Adrenal gland (tissue), 12 donors: ENCODE measurements around the gene MRPL18. TPM values are rescaled to one million over a fixed set of nuclear protein-coding genes. Genes with fewer than 3 reads are reported as not detected.
A peak's percentile ranks its signal among the peaks of the same experiment; 100 is the strongest.
"Not testable (repeated sequence)": the region's sequence is repeated elsewhere in the genome, so short reads cannot be mapped to it uniquely, and the experiment has no call there.

Experiments
- DNase-seq, 7 donors: peaks; one replicate each; pipeline ENCODE4 v3.0.0-alpha.2; 2019 to 2020
- H3K27ac ChIP-seq, 5 donors: fragments of 200-600 bp; sonication (generic) in 4 of 5; 1 replicate in 3 of 5; 2 replicates in 2 of 5; pipeline versions ENCODE4 v1.5.1 to v1.8.0; 2016 to 2020; ENCODE audit warnings: mild to moderate bottlenecking in 1 of 5
- H3K27me3 ChIP-seq: fragments of 200-600 bp; 2 replicates; pipeline ENCODE4 v1.8.0; 2021
- H3K36me3 ChIP-seq, 2 donors: fragments of 200-600 bp; replicated peaks in 1 of 2; 1 replicate in 1 of 2; 2 replicates in 1 of 2; pipeline versions ENCODE4 v1.5.1 to v1.8.0; 2018 to 2022
- H3K4me1 ChIP-seq, 2 donors: fragments of 200-600 bp; replicated peaks in 1 of 2; 1 replicate in 1 of 2; 2 replicates in 1 of 2; pipeline versions ENCODE4 v1.5.1 to v1.8.0; 2018 to 2021
- H3K4me3 ChIP-seq, 4 donors: fragments of 200-600 bp; sonication (generic) in 3 of 4; one replicate each; pipeline ENCODE4 v1.5.1; 2016 to 2018
- H3K9me3 ChIP-seq, 3 donors: fragments of 200-600 bp; sonication (generic) in 1 of 3; replicated peaks in 1 of 3; 1 replicate in 2 of 3; 2 replicates in 1 of 3; pipeline versions ENCODE4 v1.5.1 to v1.8.0; 2016 to 2021
- POLR2A ChIP-seq, 2 donors: fragments of 450-650 bp; IDR thresholded peaks; one replicate each; pipeline ENCODE4 v1.6.1; 2017; ENCODE audit warnings: antibody characterized with exemption in 2 of 2, mild to moderate bottlenecking in 2 of 2, moderate library complexity in 1 of 2
- WGBS, 4 donors: extraction: QIAGEN DNeasy Blood & Tissue Kit in 2 of 4; methylation state at CpG; one replicate each; pipeline versions ENCODE4 v1.1.5 to v1.1.7; 2013 to 2017; 5-methylcytosine and 5-hydroxymethylcytosine counted together
- intact Hi-C, 2 donors: fragments of 100-400 bp; cut with DNase I; formaldehyde crosslinking; loops; one replicate each; pipeline versions ENCODE4 v1.14.1 to v1.15.0; 2022 to 2023
- polyA plus RNA-seq, 3 donors: library from polyadenylated mRNA; stranded (reverse); fragments of 200-250 nt in 2 of 3; fragments of 350-450 nt in 1 of 3; fragmentation: Illumina TruSeq in 1 of 3; extraction: RNeasy Lipid Tissue Mini Kit (QIAGEN cat#74804) in 1 of 3; gene quantifications; one replicate each; pipeline ENCODE4 v1.2.3, GENCODE V29; 2013 to 2014
- total RNA-seq, 9 donors: library from RNA; depleted of rRNA in 4 of 9; stranded (reverse); fragments of >200 nt in 4 of 9; fragments of 120-200 nt in 1 of 9; fragmentation: NEBNext Ultra II Directional in 1 of 9; extraction: Animal tissue kit (Norgen Biotek cat#: 25700) in 1 of 9; gene quantifications; one replicate each; pipeline versions ENCODE4 v1.1.0 to v1.2.4, GENCODE V29; 2013 to 2023
- TF ChIP-seq, protein P1 (sequence below), 6 experiments: fragments of 450-650 bp in 4 of 6; fragments of 200-600 bp in 2 of 6; sonication (generic) in 1 of 6; IDR thresholded peaks; 1 replicate in 5 of 6; 2 replicates in 1 of 6; pipeline versions ENCODE4 v1.5.1 to v1.8.0; 2016 to 2021; ENCODE audit warnings: antibody characterized with exemption in 6 of 6, mild to moderate bottlenecking in 2 of 6, moderate library complexity in 1 of 6
- donor health status: healthy with polysubstance abuse.
- donor health status: Bipolar disorder and iron deficiency.
- donor health status: DM: yes; HTN: yes; CAD: no.
- donor health status: DM: no; HTN: no; CAD: no.
- donor health status: DM: no; HTN: no; CAD: no.
- donor health status: DM: yes; HTN: yes; CAD: no.

Gene MRPL18
- total and polyA plus RNA-seq, 12 donors, result 63.7 to 199 (median 99.3) TPM

DNA sequence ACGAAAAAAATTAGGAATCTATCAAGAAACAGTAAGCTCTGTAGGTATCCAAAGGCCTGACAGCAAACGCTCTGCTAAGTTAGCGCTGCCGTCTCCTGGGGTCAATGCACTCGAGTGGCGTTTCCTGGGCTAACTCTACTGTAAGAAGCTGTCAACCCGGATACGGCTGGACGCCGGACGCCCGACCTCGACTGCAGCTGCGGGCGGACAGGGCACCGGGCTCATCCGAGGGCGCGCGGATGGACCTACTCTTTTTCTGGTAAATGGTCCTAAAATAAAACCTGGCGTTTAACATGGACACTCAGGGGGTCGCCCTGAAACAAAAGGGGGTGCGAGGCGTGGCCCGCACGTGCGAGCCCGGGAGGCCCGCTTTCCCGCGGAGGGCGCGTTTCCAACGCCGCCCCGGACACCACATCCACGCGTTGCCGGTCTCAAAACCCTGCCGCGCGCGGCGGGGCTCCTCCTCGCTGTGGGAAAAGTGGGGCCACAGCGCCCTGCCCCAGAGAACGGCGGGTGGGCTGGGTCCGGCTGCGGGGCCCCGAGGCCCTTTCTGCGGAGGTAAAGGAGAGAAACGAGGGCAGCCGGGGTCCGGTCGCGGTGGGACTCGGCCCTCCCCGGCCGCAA is 1.4 kb upstream of the MRPL18 start:
- Histone ChIP-seq H3K27me3 (no peaks in the 10 kb centered on the region), H3K4me3 (peak overlapping the region; percentile 43 to 89 (median 76)), H3K36me3 (peaks cover 0 to 55% of the 10 kb centered on the region in 2 donors), H3K9me3 (no peaks in the 10 kb centered on the region), H3K4me1 (peaks cover 19 to 43% of the 10 kb centered on the region in 2 donors), H3K27ac (peak overlapping the region; percentile 45 to 98 (median 85))
- intact Hi-C loops, result loop anchor here in 1 of 2 donors (10.0 kb wide), 1 partner anchor 104 kb away; no protein-coding TSS in a partner anchor
- WGBS, 4 donors, result 0 to 1% (median 0%) methylated on average over 20 to 60 of the region's 60 CpGs
- peak; percentile 57 to 89 (median 73) for DNase-seq
- TF ChIP-seq, protein P1, sequence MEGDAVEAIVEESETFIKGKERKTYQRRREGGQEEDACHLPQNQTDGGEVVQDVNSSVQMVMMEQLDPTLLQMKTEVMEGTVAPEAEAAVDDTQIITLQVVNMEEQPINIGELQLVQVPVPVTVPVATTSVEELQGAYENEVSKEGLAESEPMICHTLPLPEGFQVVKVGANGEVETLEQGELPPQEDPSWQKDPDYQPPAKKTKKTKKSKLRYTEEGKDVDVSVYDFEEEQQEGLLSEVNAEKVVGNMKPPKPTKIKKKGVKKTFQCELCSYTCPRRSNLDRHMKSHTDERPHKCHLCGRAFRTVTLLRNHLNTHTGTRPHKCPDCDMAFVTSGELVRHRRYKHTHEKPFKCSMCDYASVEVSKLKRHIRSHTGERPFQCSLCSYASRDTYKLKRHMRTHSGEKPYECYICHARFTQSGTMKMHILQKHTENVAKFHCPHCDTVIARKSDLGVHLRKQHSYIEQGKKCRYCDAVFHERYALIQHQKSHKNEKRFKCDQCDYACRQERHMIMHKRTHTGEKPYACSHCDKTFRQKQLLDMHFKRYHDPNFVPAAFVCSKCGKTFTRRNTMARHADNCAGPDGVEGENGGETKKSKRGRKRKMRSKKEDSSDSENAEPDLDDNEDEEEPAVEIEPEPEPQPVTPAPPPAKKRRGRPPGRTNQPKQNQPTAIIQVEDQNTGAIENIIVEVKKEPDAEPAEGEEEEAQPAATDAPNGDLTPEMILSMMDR (IDR thresholded peaks at IDR 0.05), result no peak
- TF ChIP-seq POLR2A (IDR thresholded peaks at IDR 0.05), result peak in 1 of 2 donors; percentile 55

DNA sequence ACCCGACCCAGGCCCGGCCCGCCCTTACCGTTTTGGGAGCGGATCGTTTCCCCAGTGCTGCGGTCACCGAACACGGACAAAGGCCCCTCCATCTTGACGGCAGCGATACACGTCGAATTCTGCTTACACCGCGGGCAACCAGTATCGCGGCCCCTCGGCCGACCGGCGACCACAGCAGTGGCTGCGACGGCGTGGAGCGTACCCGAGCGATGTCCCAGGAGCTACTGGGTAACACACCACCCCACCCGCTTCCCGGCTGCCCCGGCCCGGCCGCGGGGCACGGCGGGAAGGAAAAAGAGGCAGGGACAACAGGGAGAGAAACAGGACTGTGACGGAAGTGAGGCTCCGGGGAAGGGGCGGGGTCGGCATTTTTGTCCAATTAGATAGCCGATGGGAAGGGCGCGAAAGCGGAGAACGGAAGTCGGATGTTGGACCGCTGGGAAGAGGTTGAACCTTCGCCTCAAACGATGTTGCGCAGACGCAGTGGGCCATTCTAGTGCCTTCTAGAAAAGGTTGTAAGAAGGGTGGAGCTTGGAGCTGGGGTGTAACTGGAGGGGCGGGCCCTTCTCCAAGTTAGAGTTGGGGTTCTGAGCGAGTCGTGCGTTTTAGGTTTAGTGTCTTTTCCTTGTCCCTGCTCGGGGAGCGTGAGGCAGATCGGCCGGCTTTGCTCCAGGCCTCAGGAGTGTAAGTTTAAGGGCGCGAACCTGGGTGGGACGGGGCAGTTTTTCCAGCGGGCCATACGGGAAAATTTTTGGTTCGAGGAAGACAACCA is 704 bp upstream of the MRPL18 start, which contains the start of gene TCP1:
Gene TCP1, minus strand, starts transcription at position 226 of the 772 bp plus-strand sequence. Its CDS starts 134 bp downstream, at position 92.
- 0 to 2% (median 0%) methylated on average over 30 to 64 of the region's 64 CpGs for WGBS, 4 donors
- Histone ChIP-seq H3K9me3 (no peaks in the 10 kb centered on the region), H3K27me3 (no peaks in the 10 kb centered on the region), H3K4me3 (peak within 1 kb of the TSS; percentile 59 to 89 (median 76)), H3K27ac (peak within 1 kb of the TSS; percentile 85 to 98 (median 92)), H3K4me1 (peaks cover 19 to 43% of the 10 kb centered on the region in 2 donors), H3K36me3 (peaks cover 0 to 48% of the 10 kb centered on the region in 2 donors)
- TF ChIP-seq POLR2A (IDR thresholded peaks at IDR 0.05), result peak; percentile 91 to 97
- TF ChIP-seq, protein P1 (IDR thresholded peaks at IDR 0.05), result no peak
- DNase-seq, result peak; percentile 99 to 100 (median 100)
- intact Hi-C loops, result loop anchor here in 1 of 2 donors (10.0 kb wide), 1 partner anchor 105 kb away; no protein-coding TSS in a partner anchor

DNA sequence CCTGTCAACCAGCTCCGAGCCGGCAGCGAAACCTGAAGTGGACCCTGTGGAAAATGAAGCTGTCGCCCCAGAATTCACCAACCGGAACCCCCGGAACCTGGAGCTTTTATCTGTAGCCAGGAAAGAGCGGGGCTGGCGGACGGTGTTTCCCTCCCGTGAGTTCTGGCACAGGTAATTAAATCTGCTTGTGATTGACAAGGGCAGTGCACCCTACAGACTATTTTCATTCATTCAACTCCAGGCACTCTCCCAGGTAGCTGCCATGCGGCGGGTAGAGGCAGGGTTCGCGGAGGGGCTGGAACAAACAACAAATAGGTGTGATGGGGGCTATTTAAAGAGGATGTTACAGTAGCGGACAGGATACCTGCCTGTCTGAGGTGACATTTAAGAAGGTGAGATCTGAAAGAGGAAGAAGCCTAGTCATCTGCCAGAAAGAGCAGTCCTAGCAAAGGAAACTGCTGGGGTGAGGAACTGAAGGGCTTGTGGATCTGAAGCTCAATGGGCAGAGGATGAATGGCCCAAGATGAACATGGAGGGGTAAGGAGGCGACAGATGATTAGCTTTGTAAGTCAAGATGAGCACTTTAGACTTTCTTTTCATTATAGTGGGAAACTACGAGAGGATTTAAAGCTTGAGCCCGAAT is 810 bp downstream of the MRPL18 start:
- DNase-seq, result peak in 1 of 7 donors; percentile 27
- H3K36me3 ChIP-seq, result peaks cover 0 to 33% of the 10 kb centered on the region in 2 donors
- H3K9me3 ChIP-seq, result no peaks in the 10 kb centered on the region
- intact Hi-C loops, result no loop called here
- peak overlapping the region in 4 of 5 donors; percentile 85 to 98 (median 89) for H3K27ac ChIP-seq
- no peaks in the 10 kb centered on the region for H3K27me3 ChIP-seq
- TF ChIP-seq POLR2A (IDR thresholded peaks at IDR 0.05), result no peak
- TF ChIP-seq, protein P1 (IDR thresholded peaks at IDR 0.05), result no peak
- H3K4me1 ChIP-seq, result peaks cover 19 to 43% of the 10 kb centered on the region in 2 donors
- WGBS, 4 donors, result 15 to 30% (median 16%) methylated on average over 11 to 18 of the region's 18 CpGs
- H3K4me3 ChIP-seq, result peak overlapping the region in 3 of 4 donors; percentile 20 to 85 (median 69)

DNA sequence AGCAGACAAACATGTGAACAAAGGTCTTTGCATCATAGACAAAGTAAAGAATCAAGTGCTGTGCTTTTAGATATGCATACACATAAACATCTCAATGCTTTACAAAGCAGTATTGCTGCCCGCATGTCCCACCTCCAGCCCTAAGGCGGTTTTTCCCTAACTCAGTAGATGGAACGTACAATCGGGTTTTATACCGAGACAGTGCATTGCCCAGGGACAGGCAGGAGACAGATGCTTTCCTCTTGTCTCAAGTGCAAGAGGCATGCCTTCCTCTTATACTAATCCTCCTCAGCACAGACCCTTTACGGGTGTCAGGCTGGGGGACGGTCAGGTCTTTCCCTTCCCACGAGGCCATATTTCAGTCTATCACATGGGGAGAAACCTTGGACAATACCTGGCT is 4.7 kb downstream of the MRPL18 start:
- Histone ChIP-seq H3K36me3 (peaks cover 0 to 48% of the 10 kb centered on the region in 2 donors), H3K4me1 (peaks cover 9 to 19% of the 10 kb centered on the region in 2 donors)
- intact Hi-C loops, result loop anchor here in 1 of 2 donors (5.0 kb wide), 1 partner anchor 57 kb away; no protein-coding TSS in a partner anchor
- not testable (repeated sequence) for DNase-seq, H3K4me3 ChIP-seq, H3K27ac ChIP-seq, H3K27me3 ChIP-seq, H3K9me3 ChIP-seq
- 63 to 66% (median 65%) methylated on average over 8 of the region's 8 CpGs for WGBS, 4 donors
